Measurements from ENCODE around the gene CACNG7. TPM values are rescaled to one million over a fixed set of nuclear protein-coding genes. Genes with fewer than 3 reads are reported as not detected.

CACNG7 gene
- total and polyA plus RNA-seq, 3 donors from 2014 or later = 0.39 to 0.81 (median 0.53) TPM

DNA sequence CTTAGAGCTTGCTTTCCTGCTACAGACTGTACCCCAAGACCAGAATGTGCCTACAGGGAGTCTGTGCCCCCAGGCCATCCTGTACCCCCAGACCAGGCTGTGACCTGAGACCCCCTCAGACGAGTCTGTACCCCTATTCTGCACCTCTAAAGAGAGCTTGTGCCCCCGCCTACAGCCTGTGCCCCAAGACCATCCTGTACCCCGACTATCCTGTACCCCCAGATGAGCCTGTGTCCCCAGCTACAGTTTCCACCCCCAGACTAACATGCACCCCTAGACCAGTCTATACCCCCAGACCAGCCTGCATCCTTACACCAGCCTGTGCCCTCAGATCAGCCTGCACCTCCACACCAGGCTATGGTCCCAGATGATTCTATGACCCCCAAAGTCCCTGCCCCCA lies 84.4 kb downstream of the CACNG7 start:
- intact Hi-C loops (cut with DNase I; ENCODE audit: low total_unique reads) = no loop called here
- Histone ChIP-seq H3K27me3 (no peaks in the 10 kb centered on the region), H3K4me3 (no peak overlapping the region), H3K36me3 (ENCODE audit: low read depth, missing control alignments) (no peaks in the 10 kb centered on the region), H3K27ac (no peak overlapping the region), H3K4me1 (peaks cover 3% of the 10 kb centered on the region), H3K9me3 (no peaks in the 10 kb centered on the region)
- 37 to 76% methylated on average over 3 of the region's 3 CpGs for WGBS, 2 donors
- no peak for DNase-seq
- no peak for TF ChIP-seq CTCF (IDR thresholded peaks at IDR 0.05)
- TF ChIP-seq POLR2A (IDR thresholded peaks at IDR 0.05) = no peak

MicroRNAs encoded within 50 kb of the gene (microRNA counts, 767-probe panel; counts per million panel counts)
- 0 to 152 counts per million in 2 donors for microRNA hsa-miR-935

Other genes starting within 250 kb of the CACNG7 start
- gene NLRP12, start 85.0 kb upstream of the CACNG7 start, total RNA-seq = 1 to 10 TPM in 1 of 2 donors, under 1 TPM in 1; 0.16 to 1.5 TPM
- not detected for gene NLRP12, start 85.0 kb upstream of the CACNG7 start, polyA plus RNA-seq (ENCODE audit: insufficient read depth, low read depth, low replicate concordance)
- 10 to 100 TPM; 48.7 to 57.8 TPM for gene MYADM, start 41.4 kb upstream of the CACNG7 start, total RNA-seq
- 128 TPM for gene MYADM, start 41.4 kb upstream of the CACNG7 start, polyA plus RNA-seq (ENCODE audit: insufficient read depth, low read depth, low replicate concordance)
- 10 to 100 TPM in 1 of 2 donors, 1 to 10 TPM in 1; 3.7 to 10.6 TPM for gene PRKCG, start 27.1 kb upstream of the CACNG7 start, total RNA-seq
- gene PRKCG, start 27.1 kb upstream of the CACNG7 start, polyA plus RNA-seq (ENCODE audit: insufficient read depth, low read depth, low replicate concordance) = 4.3 TPM
- under 1 TPM; 0.62 to 0.94 TPM for gene CACNG8, start 53.7 kb downstream of the CACNG7 start, total RNA-seq
- gene CACNG8, start 53.7 kb downstream of the CACNG7 start, polyA plus RNA-seq (ENCODE audit: insufficient read depth, low read depth, low replicate concordance) = 0.36 TPM
- gene CACNG6, start 82.4 kb downstream of the CACNG7 start, total RNA-seq = 1 to 10 TPM; 5.3 to 5.5 TPM
- 2.1 TPM for gene CACNG6, start 82.4 kb downstream of the CACNG7 start, polyA plus RNA-seq (ENCODE audit: insufficient read depth, low read depth, low replicate concordance)
- not detected for gene VSTM1, start 154.6 kb downstream of the CACNG7 start, total RNA-seq
- 1.4 TPM for gene VSTM1, start 154.6 kb downstream of the CACNG7 start, polyA plus RNA-seq (ENCODE audit: insufficient read depth, low read depth, low replicate concordance)
- under 1 TPM in 1 of 2 donors, not detected in 1; 0.37 TPM for gene TARM1, start 172.1 kb downstream of the CACNG7 start, total RNA-seq
- not detected for gene TARM1, start 172.1 kb downstream of the CACNG7 start, polyA plus RNA-seq (ENCODE audit: insufficient read depth, low read depth, low replicate concordance)
- 1 to 10 TPM; 1.2 to 1.7 TPM for gene OSCAR, start 191.5 kb downstream of the CACNG7 start, total RNA-seq
- 1.7 TPM for gene OSCAR, start 191.5 kb downstream of the CACNG7 start, polyA plus RNA-seq (ENCODE audit: insufficient read depth, low read depth, low replicate concordance)
- gene NDUFA3, start 193.6 kb downstream of the CACNG7 start, total RNA-seq = 10 to 100 TPM; 40.0 to 55.6 TPM
- 251 TPM for gene NDUFA3, start 193.6 kb downstream of the CACNG7 start, polyA plus RNA-seq (ENCODE audit: insufficient read depth, low read depth, low replicate concordance)
- gene TFPT, start 206.4 kb downstream of the CACNG7 start, total RNA-seq = 10 to 100 TPM; 11.2 to 12.9 TPM
- 16.0 TPM for gene TFPT, start 206.4 kb downstream of the CACNG7 start, polyA plus RNA-seq (ENCODE audit: insufficient read depth, low read depth, low replicate concordance)
- gene PRPF31, start 206.5 kb downstream of the CACNG7 start, total RNA-seq = 10 to 100 TPM; 60.1 to 66.6 TPM
- 56.4 TPM for gene PRPF31, start 206.5 kb downstream of the CACNG7 start, polyA plus RNA-seq (ENCODE audit: insufficient read depth, low read depth, low replicate concordance)
- 10 to 100 TPM; 79.3 to 79.9 TPM for gene CNOT3, start 228.5 kb downstream of the CACNG7 start, total RNA-seq
- 94.3 TPM for gene CNOT3, start 228.5 kb downstream of the CACNG7 start, polyA plus RNA-seq (ENCODE audit: insufficient read depth, low read depth, low replicate concordance)

All from testis (tissue), 3 donors.